ENCODE measurements around the gene IRF2. TPM values are rescaled to one million over a fixed set of nuclear protein-coding genes. Genes with fewer than 3 reads are reported as not detected.

Gene IRF2
- total RNA-seq, 1 donor, result 43.8 TPM

GRCh38 chr4:184403384-184403781 is 71.0 kb downstream of the IRF2 start:
- Histone ChIP-seq H3K4me2 (ENCODE audit: insufficient read depth, low read length) (no peak overlapping the region), H3K27ac (ENCODE audit: low read depth, low read length) (peak overlapping the region; percentile 55), H3K27me3 (ENCODE audit: insufficient read depth, low read length) (no peaks in the 10 kb centered on the region), H3K79me2 (ENCODE audit: insufficient read depth, low read length) (no peaks in the 10 kb centered on the region), H3K9me3 (ENCODE audit: low read depth, low read length) (no peaks in the 10 kb centered on the region), H3K4me3 (ENCODE audit: insufficient read depth, low read length) (no peak overlapping the region), H3K36me3 (ENCODE audit: insufficient read depth, low read length) (peaks cover 24% of the 10 kb centered on the region), H3K4me1 (ENCODE audit: insufficient read depth, low read length) (peaks cover 45% of the 10 kb centered on the region), H2AFZ (ENCODE audit: low read length) (no peak overlapping the region), H4K20me1 (ENCODE audit: insufficient read depth, low read length) (no peaks in the 10 kb centered on the region)
- no peak for DNase-seq (ENCODE audit: insufficient read length, low spot score, missing footprints)
- TF ChIP-seq, protein P1, sequence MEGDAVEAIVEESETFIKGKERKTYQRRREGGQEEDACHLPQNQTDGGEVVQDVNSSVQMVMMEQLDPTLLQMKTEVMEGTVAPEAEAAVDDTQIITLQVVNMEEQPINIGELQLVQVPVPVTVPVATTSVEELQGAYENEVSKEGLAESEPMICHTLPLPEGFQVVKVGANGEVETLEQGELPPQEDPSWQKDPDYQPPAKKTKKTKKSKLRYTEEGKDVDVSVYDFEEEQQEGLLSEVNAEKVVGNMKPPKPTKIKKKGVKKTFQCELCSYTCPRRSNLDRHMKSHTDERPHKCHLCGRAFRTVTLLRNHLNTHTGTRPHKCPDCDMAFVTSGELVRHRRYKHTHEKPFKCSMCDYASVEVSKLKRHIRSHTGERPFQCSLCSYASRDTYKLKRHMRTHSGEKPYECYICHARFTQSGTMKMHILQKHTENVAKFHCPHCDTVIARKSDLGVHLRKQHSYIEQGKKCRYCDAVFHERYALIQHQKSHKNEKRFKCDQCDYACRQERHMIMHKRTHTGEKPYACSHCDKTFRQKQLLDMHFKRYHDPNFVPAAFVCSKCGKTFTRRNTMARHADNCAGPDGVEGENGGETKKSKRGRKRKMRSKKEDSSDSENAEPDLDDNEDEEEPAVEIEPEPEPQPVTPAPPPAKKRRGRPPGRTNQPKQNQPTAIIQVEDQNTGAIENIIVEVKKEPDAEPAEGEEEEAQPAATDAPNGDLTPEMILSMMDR (IDR thresholded peaks at IDR 0.05; ENCODE audit: extremely low read depth, low read depth, low read length), result no peak

GRCh38 chr4:184402740-184403383 is 71.5 kb downstream of the IRF2 start:
- Histone ChIP-seq H3K4me3 (ENCODE audit: insufficient read depth, low read length) (no peak overlapping the region), H3K4me1 (ENCODE audit: insufficient read depth, low read length) (peaks cover 40% of the 10 kb centered on the region), H3K9me3 (ENCODE audit: low read depth, low read length) (no peaks in the 10 kb centered on the region), H3K36me3 (ENCODE audit: insufficient read depth, low read length) (peaks cover 24% of the 10 kb centered on the region), H3K27me3 (ENCODE audit: insufficient read depth, low read length) (no peaks in the 10 kb centered on the region), H3K27ac (ENCODE audit: low read depth, low read length) (peak overlapping the region; percentile 55), H4K20me1 (ENCODE audit: insufficient read depth, low read length) (no peaks in the 10 kb centered on the region), H3K4me2 (ENCODE audit: insufficient read depth, low read length) (no peak overlapping the region), H2AFZ (ENCODE audit: low read length) (no peak overlapping the region), H3K79me2 (ENCODE audit: insufficient read depth, low read length) (no peaks in the 10 kb centered on the region)
- TF ChIP-seq, protein P1 (IDR thresholded peaks at IDR 0.05; ENCODE audit: extremely low read depth, low read depth, low read length), result no peak
- DNase-seq (ENCODE audit: insufficient read length, low spot score, missing footprints), result no peak

- H3K4me3 ChIP-seq (ENCODE audit: insufficient read depth, low read length), result no peak overlapping the region
- H3K9me3 ChIP-seq (ENCODE audit: low read depth, low read length), result no peaks in the 10 kb centered on the region
- no peaks in the 10 kb centered on the region for H4K20me1 ChIP-seq (ENCODE audit: insufficient read depth, low read length)
- no peak overlapping the region for H3K4me2 ChIP-seq (ENCODE audit: insufficient read depth, low read length)
- peaks cover 35% of the 10 kb centered on the region for H3K4me1 ChIP-seq (ENCODE audit: insufficient read depth, low read length)
- no peak for DNase-seq (ENCODE audit: insufficient read length, low spot score, missing footprints)
- no peak overlapping the region for H3K27ac ChIP-seq (ENCODE audit: low read depth, low read length)
- TF ChIP-seq, protein P1 (IDR thresholded peaks at IDR 0.05; ENCODE audit: extremely low read depth, low read depth, low read length), result no peak
- H3K27me3 ChIP-seq (ENCODE audit: insufficient read depth, low read length), result no peaks in the 10 kb centered on the region
- peaks cover 20% of the 10 kb centered on the region for H3K36me3 ChIP-seq (ENCODE audit: insufficient read depth, low read length)
- H2AFZ ChIP-seq (ENCODE audit: low read length), result no peak overlapping the region
- no peaks in the 10 kb centered on the region for H3K79me2 ChIP-seq (ENCODE audit: insufficient read depth, low read length)
Measured at GRCh38 chr4:184402239-184402638, 72.1 kb downstream of the IRF2 start.

DNA sequence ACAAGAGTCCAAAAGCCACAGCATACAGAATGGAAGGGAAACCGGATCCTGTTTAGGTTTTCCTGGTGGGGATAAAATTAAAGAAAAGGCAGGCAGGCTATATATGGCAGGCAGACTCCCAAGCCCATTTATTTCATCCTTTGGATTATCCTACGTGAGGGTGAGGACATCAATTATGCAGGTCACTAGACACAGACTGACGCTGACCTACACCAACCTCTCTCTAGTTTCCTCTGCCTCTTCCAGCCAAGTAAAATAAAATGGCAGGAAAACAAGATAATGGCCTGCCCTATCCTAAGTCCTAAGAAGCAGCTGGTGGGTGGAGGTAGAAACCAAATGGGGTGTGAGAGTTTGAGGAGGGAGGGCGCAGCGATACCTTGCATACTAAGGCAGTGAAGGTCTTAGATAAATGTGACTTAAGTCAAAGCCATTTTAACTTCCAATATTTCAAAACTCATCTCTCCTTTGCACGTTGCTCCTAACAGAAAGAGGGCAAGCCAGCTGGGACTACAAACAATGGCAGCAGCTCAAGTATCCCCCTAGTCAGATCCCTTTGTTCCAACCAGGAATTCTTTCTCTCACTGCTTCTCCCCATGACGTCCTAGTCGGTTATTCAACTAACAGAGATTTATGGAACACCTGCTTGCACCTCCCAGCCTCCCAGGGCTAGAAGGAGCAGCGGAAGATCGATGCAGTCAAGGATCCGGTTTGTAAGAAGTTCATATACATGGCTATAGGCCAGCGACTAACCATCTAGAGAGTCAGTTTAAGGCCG is 72.8 kb downstream of the IRF2 start:
- Histone ChIP-seq H3K79me2 (ENCODE audit: insufficient read depth, low read length) (no peaks in the 10 kb centered on the region), H2AFZ (ENCODE audit: low read length) (no peak overlapping the region), H3K27ac (ENCODE audit: low read depth, low read length) (peak overlapping the region; percentile 78), H3K27me3 (ENCODE audit: insufficient read depth, low read length) (no peaks in the 10 kb centered on the region), H3K36me3 (ENCODE audit: insufficient read depth, low read length) (peaks cover 15% of the 10 kb centered on the region), H3K4me1 (ENCODE audit: insufficient read depth, low read length) (peaks cover 35% of the 10 kb centered on the region), H3K4me3 (ENCODE audit: insufficient read depth, low read length) (no peak overlapping the region), H3K4me2 (ENCODE audit: insufficient read depth, low read length) (peak overlapping the region; percentile 17), H3K9me3 (ENCODE audit: low read depth, low read length) (no peaks in the 10 kb centered on the region), H4K20me1 (ENCODE audit: insufficient read depth, low read length) (no peaks in the 10 kb centered on the region)
- no peak for DNase-seq (ENCODE audit: insufficient read length, low spot score, missing footprints)
- TF ChIP-seq, protein P1 (IDR thresholded peaks at IDR 0.05; ENCODE audit: extremely low read depth, low read depth, low read length), result no peak
